NCI-H510A (cell line): ENCODE measurements around the gene TSNAXIP1.

Source experiments
- DNase-seq: peaks from one replicate; lab custom pipeline; 2025; lab: John Stamatoyannopoulos, UW

The TSNAXIP1 gene

DNA sequence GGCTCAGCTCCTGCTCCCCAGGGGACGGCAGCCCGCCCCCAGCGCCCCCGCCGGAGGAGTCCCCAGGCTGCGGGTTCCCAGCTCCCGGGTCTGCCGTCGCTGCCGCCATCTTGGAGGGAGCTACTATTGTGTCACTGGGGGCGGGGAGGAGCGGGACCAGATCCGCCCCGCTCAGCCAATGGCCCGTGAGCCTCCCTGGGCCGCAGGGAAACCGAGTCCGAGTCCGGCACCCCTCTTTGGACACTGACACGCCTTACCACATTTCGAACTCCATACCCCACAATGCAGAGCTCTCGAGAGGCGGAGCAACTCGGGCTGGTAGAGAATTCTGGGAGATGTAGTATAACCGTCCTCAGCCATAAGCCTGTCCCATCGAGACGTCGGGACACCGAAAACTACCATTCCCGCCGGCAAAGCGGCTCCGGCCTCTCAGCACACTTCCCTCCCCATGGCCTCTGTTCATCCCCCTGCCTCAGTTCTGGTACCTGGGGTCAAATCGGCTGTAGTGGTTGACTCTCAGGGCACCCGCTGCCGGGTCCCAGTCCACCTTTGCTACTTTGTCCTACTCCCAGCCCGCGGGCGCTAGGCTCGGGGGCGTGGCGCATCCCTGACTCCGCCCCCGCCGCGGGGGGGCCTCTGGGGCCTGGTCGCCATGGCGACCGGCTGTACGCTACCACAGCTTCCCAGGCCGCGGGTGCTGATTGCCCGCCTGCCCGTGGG is at the start of gene TSNAXIP1, which contains the start of gene RANBP10:
TSS of gene TSNAXIP1 (plus strand) at position 462 of the 720 bp plus-strand sequence. CDS start 261 bp downstream, outside the sequence.
TSS of gene RANBP10 (minus strand) at position 133 of the 720 bp plus-strand sequence. CDS start at position 109, 24 bp downstream.
- DNase-seq, result peak; percentile 93

GRCh38 chr16:67758006-67758405 is 48.7 kb upstream of the TSNAXIP1 start:
- DNase-seq, result no peak

GRCh38 chr16:67758966-67759365 is 47.7 kb upstream of the TSNAXIP1 start:
- DNase-seq, result no peak

GRCh38 chr16:67760206-67760955 is 46.3 kb upstream of the TSNAXIP1 start:
- no peak for DNase-seq

GRCh38 chr16:67760956-67761230 is 45.8 kb upstream of the TSNAXIP1 start:
- no peak for DNase-seq

DNA sequence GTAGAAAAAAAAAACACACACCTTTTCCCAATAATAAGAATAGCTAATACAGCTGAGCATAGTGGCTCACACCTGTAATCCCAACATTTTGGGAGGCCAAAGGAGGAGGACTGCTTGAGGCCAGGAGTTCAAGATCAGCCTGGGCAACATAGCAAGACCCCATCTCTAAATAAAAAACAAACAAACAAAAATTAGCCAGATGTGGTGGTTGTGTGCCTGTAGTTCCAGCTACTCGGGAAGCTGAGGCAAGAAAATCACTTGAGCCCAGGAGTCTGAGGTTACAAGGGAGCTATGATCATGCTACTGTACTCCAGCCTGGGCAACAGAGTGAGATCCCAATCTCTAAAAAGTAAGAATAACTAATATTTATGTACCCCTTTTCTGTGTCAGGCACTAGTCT is 44.8 kb upstream of the TSNAXIP1 start:
- DNase-seq, result no peak

- no peak for DNase-seq
Measured at GRCh38 chr16:67762385-67762784, 44.3 kb upstream of the TSNAXIP1 start.

DNA sequence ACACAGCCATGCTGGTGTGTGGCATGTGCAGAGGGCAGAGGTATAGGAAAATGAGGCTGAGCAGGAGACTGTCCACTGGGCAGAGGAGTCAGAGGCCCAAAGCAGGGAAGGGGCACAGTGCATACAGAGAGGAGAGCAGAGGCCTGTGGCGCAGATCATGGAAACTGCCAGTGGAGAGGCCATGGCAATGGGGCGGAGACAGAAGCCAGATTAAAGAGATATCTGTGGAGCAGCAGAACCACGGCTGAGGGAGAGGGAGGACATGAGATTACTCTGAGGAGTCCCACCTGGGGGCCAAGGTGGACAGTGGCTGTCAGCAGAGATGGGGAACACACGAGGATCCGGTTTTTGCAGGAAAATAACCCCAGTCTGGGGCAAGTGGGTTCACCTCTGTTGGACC is 43.6 kb upstream of the TSNAXIP1 start:
- no peak for DNase-seq

DNA sequence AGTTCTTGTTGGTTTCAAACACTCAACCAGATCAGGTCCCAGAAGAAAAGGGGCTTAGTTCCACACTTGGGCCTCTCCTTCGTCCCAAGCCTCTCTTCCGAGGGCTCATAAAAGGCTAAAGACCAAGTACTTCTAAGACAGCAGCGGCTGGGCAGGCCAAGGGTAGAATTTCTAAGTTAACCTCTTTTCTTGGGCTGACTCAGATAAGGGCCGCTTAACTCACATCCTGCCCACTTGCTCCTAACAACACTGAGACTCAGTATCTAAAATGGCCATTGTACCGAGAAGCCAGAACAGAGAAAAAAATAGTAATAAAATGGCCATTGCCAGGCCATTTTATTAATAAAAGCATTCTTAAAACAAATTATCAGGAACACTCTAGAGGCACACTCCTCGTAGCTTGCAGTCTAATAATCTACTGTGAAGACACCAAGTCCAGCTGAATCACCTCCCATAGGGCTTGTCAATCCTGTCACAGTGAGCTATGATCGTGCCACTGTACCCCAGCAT is 42.5 kb upstream of the TSNAXIP1 start:
- DNase-seq, result no peak

GRCh38 chr16:67766291-67766690 is 40.4 kb upstream of the TSNAXIP1 start:
- DNase-seq, result no peak

- no peak for DNase-seq
Measured at GRCh38 chr16:67767953-67768352, 38.7 kb upstream of the TSNAXIP1 start.

GRCh38 chr16:67770346-67770991 is 36.2 kb upstream of the TSNAXIP1 start:
- DNase-seq, result no peak

DNA sequence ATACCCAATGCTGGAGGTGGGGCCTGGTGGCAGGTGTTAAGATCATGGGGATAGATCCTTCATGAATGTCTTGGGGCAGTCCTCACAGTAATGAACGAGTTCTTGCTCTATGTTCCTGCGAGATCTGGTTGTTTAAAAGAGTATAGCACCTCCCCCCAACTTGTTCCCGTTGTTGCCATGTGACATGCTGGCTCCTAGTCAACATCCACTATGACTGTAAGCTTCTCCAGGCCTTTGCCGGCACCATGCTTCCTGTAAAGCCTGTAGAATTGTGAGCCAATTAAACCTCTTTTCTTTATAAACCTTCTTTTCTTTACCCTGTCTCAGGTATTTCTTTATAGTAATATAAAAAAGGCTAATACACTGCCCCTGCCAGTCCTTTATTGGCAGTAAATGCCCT is 33.6 kb upstream of the TSNAXIP1 start:
- no peak for DNase-seq

DNA sequence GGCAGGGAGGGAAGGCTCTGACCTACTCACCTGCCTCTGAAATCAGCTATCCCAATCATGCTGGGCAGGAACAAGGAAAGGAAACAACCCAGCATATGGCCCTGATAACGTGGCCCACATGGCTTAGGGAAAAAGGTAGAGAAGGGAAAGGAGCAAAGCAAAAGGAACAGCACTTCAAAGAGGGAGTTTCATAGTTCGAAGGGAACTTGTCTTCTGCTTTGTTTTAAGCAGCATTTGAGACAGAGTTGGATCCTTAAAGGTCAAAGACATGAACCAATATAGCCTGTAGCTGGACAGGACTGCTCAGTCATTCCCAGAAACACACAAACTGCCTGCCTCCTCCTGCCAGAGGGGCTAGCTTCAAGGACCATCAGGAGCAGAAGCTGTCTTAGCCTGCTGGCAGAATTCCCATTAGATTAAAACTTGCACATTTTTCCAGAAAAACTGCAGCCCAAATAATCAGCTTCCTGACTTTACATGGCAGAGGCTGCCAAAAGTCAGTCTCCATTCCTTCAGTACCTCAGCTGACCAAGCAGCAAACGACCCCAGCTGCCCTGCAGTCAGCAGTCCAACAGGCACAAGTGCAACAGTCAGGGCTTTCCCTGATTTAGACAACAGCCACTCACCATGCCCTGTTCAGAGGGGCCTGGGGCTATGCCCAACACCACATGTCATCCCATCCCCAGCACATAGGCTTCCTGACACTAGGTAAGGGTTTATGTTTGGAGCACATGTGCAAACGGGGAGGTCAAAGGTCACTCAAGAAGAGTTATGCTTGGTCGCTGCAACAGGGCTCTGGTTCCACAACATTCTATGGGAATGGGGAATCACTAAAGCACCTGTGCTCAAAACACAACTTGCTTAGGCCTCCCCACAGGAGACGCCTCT is 32.9 kb upstream of the TSNAXIP1 start:
- no peak for DNase-seq

DNA sequence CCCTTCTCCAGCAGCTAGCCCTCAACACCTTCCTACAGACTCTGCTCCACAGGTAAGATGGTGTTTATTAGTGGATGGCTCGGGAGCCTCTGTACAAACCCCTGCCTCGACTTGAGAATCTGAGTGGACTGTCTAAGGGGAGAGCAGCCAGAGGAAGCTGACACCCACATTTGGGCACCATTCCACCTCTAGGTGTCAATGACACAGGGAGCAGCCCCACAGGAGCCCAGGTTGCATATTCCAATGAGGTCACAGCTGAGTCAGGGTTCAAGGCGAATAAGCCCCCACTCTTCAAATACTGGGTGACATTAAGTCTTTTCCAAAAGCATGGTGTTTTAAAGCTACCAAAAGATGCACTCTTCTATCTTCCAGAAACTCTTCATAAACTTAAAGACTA is 32.2 kb upstream of the TSNAXIP1 start:
- no peak for DNase-seq

DNA sequence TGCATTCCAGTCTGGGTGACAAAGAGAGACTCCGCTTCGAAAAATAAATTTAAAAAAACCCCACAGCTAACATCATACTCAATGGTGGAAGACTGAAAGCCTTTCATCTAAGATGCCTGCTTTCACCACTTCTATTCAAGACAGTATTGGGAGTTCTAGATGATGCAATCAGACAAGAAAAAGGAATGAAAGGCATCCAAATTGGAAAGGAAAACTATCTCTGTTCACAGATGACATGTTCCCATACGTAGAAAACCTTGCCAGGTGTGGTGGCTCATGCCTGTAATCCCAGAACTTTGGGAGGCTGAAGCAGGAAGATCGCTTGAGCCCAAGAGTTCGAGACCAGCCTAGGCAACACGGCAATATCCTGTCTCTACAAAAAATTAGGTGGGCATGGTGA is 31.4 kb upstream of the TSNAXIP1 start:
- DNase-seq, result no peak

DNA sequence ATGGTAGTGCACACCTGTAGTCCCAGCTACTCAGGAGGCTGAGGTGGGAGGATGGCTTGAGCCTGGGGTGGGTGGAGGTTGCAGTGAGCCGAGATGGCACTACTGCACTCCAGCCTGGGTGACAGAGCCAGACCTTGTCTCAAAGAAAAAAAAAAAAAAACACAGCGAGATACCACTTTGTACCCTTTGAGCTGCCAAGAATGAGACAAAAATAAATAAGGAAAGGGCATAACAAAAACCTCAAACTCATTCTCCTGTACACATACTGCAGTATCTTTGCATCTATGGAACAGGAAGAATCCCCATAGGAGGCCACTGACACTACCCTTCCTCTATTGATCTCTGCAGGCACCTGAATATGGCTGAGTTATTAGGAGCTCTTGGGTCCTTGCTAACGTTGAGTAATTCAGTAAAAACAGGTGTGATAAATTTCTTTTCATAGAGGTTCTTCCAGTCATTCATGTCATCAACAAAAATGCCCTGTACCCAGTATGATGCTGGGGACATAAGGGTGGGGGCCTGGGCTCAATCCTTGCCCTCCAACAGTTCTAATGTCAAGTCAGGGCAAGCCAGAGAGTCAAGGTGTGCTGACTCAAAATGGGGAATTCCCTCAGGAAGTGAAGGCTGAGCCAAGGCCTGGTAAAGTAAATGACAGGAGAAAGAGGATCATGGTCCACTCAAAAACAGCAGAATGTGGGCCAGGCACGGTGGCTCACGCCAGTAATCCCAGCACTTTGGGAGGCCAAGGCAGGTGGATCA is 27.3 kb upstream of the TSNAXIP1 start:
- DNase-seq, result no peak

GRCh38 chr16:67780847-67781564 is 25.7 kb upstream of the TSNAXIP1 start:
- DNase-seq, result no peak

DNA sequence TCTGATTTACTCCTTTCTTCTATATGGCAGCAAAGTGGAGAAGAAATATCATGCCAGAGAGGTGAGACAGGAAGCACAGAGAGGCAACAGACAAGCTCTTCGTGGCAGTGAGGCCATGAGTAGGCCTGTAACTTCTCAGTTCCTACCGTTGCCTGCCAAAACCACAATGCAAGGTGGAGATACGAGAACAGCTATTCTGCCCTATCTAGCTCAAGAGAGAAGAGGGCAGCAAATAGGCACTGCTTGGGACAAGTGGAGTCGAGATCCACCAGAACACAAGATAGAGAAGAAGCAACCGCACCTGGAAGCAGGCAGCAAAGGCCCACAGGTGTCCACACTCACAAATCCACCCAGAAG is 25.1 kb upstream of the TSNAXIP1 start:
- DNase-seq, result no peak

DNA sequence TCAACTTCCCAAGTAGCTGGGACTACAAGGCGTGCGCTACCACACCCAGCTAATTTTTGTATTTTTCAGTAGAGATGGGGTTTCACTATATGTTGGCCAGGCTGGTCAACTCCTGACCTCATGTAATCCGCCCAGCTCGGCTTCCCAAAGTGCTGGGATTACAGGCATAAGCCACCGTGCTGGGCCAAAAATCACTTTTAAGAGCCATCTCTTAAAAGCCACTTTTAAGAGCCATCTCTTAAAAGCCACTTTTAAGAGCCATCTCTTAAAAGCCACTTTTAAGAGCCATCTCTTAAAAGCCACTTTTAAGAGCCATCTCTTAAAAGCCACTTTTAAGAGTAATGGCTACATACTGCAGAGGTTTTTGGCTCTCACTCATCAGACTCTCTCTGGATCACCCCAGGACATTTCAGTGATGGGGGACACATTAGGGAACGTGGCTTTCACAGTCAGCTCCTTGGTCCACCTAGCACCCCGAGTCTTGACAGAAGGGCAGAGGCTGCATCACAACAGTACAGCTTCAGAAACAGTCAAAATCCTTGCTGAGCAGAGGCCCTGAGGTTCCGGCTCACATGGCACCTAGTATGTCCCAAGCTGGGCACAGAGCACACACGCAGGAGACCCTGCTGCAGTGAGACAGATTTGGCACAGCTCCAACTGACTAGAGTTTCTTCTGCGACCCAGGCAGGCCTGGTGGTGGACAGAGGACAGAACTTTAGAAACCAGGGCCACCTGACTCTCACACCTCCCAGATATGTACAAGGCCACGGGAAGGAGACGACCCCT is 23.9 kb upstream of the TSNAXIP1 start:
- no peak for DNase-seq
